GM21360 (cell line): ENCODE data around the gene SUSD3.
A peak's percentile ranks its signal among the peaks of the same experiment; 100 is the strongest.
"Not testable (repeated sequence)": the region's sequence is repeated elsewhere in the genome, so short reads cannot be mapped to it uniquely, and the experiment has no call there.

Source experiments
- ATAC-seq: cut with Tn5 transposase; IDR thresholded peaks from one replicate; pipeline ENCODE4 v1.9.1; 2021; ENCODE audit warnings: mild to moderate bottlenecking, moderate library complexity; ENCODE audit not compliant: unreplicated experiment

Gene SUSD3

GRCh38 chr9:93091453-93092081, 33.1 kb downstream of the SUSD3 start:
- no peak for ATAC-seq

DNA sequence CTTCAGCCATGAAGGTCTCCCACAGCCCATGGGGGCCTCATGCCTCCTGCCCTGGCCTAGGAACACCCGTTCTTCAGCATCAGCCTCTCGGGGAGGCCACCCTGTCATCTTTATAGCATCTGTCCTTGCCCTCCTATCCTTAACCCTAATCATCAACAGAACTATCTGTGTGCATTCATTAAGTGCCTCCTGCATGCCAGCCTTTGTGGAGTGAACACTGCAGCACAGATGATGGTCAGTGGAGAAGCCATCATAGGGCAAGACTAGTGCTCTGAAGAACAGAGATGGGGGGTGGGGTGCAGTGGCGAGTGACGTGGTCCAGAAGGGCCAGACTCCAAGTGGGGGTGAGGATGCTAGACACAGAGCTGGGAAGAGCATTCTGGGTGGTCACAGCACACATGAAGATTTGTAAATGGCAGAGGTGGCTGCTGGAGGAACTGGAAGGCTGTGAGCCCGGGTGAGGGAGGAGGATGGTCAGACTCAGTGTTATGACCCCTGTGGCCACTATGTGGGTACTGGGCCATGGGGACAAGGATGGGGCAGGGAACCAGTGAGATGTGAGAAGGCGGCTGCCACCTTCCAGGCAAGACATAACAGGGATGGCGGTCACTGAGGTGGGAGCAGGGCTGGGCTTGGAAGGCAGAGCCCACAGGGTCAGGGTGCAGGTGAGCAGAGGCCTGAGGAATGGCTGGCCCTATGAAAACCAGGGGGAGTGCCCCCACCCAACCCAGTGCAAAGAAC, 33.9 kb downstream of the SUSD3 start:
- ATAC-seq = no peak

DNA sequence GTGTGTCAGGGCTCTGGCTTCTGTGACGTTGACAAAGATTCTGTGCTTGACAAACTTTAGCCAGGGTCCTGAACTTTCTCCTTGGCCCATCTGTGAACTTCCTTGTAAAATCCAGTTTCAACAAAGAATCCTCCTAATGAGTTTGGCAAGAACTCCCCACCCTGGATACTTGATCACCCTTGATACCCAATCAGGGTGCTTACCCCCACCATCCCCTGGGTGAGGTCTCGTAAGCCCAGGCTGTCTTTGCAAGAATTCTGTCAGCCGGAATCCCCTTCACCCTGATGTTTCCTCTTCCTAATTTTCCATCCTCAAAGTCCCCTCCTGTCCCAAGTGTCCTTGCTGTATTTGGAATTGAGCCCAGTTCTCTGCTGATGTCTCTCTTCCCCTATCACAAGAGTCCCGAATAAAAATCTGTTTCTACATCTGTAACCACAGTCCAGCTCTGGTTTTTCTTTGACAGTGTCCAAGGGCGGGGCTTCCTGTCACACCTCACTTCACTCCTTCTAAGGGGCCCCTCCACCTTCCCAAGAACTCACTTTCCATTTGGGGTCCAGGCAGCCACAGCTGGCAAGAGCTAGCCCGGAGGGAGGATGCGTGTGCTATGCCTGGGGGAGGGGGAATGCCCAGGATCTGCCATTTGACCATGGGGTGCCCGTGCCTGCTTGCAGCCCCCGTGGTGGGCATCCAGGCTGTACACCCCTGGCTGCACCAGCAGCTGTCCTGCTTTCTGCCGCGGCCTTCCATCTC, 34.8 kb downstream of the SUSD3 start:
- ATAC-seq = no peak

DNA sequence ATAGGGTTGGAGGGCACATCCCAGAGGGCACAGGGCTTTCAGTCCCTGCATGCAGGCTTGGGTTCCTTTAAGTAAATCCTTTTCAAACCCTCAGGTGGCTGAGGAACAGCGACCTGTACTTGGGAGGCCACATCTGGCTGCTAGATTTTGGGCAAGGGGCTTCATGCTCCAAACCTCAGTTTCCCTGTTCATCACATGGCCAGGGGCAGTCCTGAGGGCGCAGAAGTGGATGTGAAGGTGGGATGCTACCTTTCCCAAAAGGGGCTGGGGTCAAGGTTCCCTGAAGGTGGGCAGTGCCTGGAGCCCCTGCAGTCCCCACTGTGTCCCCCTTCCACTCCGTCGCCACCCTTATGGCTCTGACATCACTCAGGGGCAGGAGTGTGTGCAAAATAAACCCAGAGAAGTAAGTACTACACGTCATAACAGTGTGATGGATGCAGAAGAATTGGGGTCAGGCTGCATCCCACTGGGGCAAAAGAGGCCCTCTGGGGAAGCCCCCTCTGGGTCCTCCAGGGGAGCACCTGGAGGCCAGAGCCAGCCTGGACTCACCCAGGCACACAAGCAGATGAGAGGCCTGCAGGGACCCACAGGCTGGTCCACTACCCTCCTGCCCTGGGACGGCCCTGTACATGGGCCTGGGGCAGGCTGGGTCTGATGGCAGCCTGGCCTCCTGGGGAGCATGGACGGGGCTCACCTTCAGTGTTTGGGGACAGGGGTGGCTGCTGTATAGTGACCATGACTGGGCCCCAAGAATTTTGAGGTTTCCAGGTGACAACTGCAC, 35.6 kb downstream of the SUSD3 start:
- no peak for ATAC-seq

DNA sequence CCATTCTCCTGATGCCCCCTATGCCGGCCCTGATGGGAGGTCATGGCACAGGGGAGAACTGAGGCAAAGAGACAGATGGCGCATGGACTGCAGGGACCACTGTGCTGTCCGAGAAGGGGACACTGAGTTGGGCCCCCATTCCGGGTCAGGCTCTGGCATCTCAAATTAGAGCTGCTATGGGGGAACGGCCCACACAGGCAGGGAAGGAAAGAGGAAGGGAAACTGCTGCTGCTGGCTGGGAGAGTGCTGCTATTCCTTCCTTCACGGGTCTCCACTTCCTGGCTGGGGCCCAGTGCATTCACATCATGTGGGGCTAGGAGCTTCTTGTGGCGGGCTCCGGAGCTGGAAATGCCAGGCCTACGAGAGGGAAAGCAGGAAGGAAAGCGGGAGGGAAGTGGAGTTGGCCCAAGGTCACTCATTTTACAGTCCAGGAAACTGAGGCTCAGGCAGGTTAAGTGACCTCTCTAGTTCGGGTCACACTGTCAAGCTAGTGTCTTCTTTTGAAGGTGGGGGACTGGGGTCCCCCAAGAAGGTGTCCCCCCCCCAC, 36.2 kb downstream of the SUSD3 start:
- ATAC-seq = no peak

GRCh38 chr9:93095205-93096130, 37.0 kb downstream of the SUSD3 start:
- ATAC-seq = peak; percentile 59

DNA sequence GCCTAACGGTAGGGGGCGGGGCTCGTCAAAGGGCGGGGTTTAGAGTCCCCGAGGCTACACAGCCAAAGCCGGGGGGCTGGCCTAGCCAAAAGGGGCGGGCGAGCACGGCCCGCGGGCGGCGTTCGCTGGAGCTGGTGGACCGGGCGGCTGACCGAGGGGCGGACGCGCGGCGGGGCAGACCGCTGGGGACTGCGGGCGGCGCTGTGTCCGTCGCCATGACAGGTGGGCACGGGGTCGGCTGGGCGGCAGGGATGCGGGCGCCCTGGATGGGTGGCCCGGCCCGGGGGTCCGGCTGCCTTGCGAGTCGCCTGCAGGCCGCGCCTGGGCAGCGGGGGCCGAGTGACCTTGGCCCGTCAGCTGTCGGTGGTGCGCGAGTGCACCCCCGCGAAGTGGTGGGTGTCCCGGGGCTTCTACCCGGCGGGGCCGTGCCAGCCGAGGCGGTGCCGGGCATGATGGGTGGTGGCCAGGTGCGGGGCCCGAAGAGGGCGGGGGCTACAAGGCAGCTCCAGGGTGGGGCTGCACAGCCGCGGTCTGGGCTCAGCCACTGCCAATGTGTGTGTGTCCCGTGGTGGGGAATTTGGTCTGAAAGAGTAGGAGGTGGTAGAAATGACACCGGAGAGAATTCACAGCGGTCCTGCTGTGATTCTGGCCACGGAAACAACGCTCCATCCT, 37.8 kb downstream of the SUSD3 start, which contains the start of gene CARD19:
CARD19 (plus strand) TSS at position 87 of the 672 bp plus-strand sequence; CDS start at position 216, 129 bp downstream.
- peak; percentile 8 for ATAC-seq

DNA sequence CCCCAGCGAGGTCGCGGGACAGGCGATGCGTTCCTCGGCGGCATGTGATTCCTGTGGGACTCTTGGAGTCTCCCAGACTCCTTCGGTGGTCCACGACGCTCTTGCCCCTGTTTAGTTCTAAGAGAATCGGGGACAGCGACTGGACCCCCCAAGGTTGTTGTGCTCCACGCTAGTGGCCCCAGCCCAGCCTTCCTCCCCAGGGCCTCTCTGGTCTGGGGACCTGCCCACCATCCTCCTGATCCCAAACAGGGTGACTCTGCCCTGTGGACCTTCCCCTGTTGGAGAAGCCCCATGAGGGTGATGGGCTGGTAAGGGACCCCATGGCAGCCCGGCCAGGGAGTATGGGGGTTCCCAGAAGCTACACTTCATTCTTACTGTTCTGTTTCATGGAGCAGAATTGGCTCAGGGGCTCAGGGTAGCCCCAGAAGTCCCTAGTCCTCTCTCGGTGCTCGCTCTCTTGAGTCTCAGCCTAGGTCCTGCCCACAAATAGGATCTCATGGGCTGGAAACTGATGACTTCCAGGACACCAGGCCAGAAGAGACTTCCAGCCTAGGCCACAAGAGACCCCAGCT, 38.4 kb downstream of the SUSD3 start:
- ATAC-seq = no peak

DNA sequence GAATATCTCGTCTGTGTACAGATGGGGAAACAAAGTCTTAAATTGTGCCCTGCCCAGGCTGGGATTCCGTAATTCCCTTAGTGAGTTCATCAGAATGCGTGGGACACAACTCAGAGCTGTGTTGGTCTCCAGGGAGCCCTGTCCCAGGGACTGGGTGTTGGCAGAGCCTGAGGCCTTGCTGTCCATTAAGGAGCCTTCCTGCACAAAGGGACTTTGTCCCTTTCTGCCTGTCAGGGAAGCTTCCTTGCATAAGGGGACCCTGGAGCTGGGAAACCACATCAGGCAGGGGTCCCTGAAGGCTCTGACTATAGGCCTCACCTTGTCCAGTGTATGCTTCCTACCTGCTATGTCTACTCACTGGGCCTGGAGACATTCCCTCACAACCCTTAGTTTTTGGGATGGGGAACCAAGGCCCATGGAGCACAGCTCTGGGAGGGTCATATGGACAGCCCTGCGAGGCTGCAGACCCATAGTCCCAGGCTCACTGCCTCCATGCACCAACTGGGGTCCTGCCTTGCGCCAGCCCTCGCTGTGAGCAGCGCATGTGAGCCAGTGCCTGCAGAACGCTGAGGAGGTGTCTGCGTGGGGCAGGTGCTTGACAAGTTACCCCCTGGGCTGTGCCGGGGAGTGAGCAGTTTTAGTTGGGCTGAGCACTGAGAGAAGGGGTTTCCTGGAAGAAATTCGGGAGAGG, 39.2 kb downstream of the SUSD3 start:
- ATAC-seq = no peak

GRCh38 chr9:93098236-93098946, 39.9 kb downstream of the SUSD3 start:
- ATAC-seq = no peak

DNA sequence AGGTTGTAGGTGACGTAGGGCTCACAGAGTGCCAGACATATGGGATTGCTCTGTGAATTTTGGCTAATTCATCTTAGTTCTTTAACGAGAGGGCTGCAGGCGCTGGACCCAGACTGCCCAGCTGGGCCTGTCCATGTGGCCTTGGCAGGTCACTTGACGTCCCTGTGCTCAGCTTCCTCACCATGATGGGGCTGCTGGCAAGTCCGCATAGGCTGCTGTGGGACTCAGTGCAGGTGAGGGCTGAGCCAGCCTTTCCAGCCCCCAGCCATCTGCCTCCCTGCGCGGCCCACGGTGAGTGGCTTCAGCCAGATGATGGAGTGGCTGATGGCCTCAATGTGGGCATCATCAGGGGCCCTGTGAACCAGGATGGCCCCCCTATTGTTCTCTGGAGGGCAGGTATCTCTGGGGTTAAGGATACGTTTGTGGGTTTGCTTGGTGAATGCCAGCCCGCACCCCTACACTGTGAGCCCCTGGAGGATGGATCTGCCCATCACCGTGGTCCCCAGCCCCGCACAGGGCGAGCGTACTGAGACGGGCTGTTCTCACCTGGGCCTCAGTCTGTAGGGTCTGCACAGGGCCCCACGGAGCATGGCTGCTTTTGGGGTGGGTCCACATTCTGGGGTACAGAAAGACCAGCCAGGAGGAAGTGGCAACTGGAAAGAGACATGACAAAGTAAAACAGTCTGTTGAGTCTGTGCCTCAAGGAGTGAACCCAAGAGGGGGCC, 41.2 kb downstream of the SUSD3 start:
- no peak for ATAC-seq

DNA sequence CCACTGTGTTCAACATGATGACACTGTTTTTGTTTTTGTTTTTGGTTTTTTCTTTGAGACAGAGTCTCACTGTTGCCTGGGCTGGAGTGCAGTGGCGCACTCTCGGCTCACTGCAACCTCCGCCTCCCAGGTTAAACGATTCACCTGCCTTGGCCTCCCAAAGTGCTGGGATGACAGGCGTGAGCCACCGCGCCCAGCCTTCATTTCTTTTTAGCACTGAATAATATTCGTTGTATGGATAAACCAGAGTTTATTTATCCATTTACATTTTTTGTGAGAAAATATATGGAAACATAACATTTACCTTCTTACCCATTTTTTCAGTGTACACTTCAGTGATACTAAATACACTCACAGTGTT, 41.8 kb downstream of the SUSD3 start:
- no peak for ATAC-seq

DNA sequence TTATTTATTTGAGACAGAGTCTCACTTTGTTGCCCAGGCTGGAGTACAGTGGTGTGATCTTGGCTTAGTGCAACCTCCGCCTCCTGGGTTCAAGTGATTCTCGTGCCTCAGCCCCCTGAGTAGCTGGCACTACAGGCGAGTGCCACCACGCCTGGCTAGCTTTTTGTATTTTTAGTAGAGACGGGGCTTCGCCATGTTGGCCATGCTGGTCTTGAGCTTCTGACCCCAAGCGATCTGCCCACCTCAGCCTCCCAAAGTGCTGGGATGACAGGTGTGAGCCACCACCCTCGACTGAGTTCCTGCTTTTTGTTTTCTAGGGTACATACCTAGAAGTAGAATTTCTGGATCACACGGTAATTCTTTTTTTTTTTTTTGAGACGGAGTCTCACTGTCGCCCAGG, 42.6 kb downstream of the SUSD3 start:
- not testable (repeated sequence) for ATAC-seq

DNA sequence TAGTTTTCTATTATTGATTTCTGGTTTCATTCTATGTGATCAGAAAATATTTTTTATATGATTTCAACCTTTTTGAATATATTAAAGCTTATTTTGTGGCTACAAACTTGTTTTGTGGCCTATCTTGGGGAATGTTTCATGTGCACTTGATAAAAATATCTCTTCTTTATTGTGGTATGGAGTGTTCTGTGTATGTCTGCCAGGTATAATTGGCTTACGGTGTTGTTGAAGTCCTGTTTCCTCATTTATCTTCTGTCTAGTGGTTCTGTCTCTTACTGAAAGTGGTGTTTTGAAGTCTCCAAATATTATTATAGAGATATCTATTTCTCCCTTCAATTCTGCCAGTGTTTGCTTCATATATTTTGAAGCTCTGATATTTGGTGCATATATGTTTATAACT, 47.1 kb downstream of the SUSD3 start:
- ATAC-seq = no peak

DNA sequence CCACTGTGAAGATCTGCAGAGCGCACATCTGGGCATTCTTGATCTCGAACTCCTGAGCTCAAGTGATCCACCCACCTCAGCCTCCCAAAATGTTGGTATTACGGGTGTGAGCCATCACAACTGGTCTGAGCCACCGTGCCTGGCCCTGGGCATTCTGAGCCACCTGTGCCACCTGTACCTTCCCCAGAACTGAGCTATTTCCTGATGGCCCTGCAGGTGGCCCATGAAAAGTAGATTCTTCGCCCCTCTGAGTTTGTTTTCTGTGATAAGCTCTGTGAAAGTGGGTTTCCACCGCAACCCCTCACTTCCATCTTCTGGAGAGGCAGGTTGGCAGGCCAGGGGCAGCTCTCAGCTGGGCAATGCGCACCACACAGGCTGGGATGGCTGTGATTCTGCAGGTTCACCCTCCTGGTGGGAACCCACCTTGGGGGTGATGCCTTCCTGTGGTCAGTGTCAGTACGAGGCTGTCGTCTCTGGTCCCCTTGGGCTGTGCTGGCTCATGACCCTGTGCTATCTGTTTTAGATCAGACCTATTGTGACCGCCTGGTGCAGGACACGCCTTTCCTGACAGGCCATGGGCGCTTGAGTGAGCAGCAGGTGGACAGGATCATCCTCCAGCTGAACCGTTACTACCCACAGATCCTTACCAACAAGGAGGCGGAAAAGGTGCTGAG, 48.8 kb downstream of the SUSD3 start:
- ATAC-seq = no peak

DNA sequence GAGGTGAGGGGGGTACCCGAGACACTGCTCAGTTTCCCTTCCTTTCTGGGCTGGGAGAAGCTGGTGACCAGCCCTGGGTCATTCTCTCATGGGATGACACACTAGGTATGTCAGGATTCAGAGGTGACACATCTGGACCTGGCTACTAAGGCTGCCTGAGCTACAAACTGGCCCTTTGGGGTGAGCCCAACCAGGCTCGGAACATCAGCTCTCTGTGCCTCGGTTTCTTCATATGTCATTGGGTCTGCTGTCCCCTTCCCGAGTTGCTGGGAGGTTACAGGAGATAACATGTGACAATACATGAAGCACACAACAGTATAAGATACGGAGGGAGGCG, 49.3 kb downstream of the SUSD3 start:
- ATAC-seq = no peak
